ENCODE measurements around the gene DOHH. TPM values are rescaled to one million over a fixed set of nuclear protein-coding genes. Genes with fewer than 3 reads are reported as not detected.

DOHH gene
- total and polyA plus RNA-seq, 2 donors (not counting 3 experiments of a cell fraction or from before 2014, with no cell fraction given), result 8.7 to 15.2 TPM

DNA sequence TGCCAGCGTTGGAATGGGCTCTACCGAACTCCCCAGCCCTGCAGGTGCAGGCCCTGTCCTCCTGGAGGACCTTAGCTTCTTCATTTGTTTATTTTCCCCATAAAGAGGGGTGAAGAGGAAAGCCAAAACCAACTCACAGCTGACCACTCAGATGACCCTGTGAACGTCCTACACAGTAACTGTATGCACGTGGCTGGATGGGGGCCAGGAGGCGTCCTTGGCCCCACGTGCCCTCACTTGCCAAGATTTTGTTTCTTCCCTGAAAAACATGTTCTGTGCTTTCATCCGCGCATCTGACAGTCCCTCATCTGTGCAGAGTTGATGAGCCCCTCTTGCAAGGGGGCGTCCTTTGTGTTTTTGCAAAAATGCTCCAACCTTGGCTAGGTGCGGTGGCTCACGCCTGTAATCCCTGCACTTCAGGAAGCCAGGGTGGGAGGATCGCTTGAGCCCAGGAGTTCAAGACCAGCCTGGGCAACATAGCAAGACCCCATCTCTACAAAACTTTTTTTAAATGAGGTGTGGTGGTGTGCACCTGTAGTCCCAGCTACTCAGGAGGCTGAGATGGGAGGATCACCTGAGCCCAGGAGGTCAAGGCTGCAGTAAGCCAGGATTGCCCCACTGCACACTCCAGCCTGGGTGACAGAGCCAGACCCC lies 33.2 kb upstream of the DOHH start:
- dilution Hi-C loops (cut with MboI; ENCODE audit: extremely low pct_ligation_motif_present, low sequenced_read_pairs), result no loop called here
- H3K4me1 ChIP-seq (ENCODE audit: control insufficient read depth, extremely low read depth, insufficient read depth, low read length), result no peaks in the 10 kb centered on the region
- FAIRE-seq (no peak), DNase-seq (ENCODE audit: low read depth, low spot score) (no peak)
- peaks cover 9 to 46% of the 10 kb centered on the region in 2 experiments for H3K36me3 ChIP-seq (ENCODE audit: control insufficient read depth in 2 of 2, extremely low read depth in 1 of 2, insufficient read depth in 2 of 2, low read length in 2 of 2)
- no peak overlapping the region for H2AFZ ChIP-seq (ENCODE audit: low read depth, low read length)
- CTCF ChIA-PET, result no interaction called here
- H3K4me2 ChIP-seq (ENCODE audit: insufficient read depth, low read length), result no peak overlapping the region
- no peak overlapping the region for H3K27ac ChIP-seq (ENCODE audit: insufficient read depth, low read depth, low read length)
- H3K9me3 ChIP-seq (replicated peaks; ENCODE audit: control insufficient read depth, insufficient read depth, low read length), result no peaks in the 10 kb centered on the region
- POLR2A ChIA-PET, result no interaction called here
- no peak overlapping the region for H3K4me3 ChIP-seq (replicated peaks in 1 of 3; ENCODE audit: insufficient read depth in 1 of 3, low read depth in 1 of 3, low read length in 3 of 3)
- H3K9ac ChIP-seq (replicated peaks; ENCODE audit: extremely low read depth, insufficient read depth, low read length), result no peak overlapping the region
- H3K27me3 ChIP-seq (ENCODE audit: control insufficient read depth in 2 of 2, insufficient read depth in 2 of 2, low read length in 2 of 2), result no peaks in the 10 kb centered on the region
- no TSS peak for BruUV-seq (replicated peaks)
- intact Hi-C loops (cut with micrococcal nuclease), result no loop called here
- no peaks in the 10 kb centered on the region for H4K20me1 ChIP-seq (replicated peaks; ENCODE audit: control insufficient read depth, extremely low read depth, insufficient read depth, low read length)
- TF ChIP-seq MYC (IDR thresholded peaks at IDR 0.05; ENCODE audit: low read depth, low read length) (no peak), POLR2A (IDR thresholded peaks at IDR 0.05; ENCODE audit: low read depth, low read length) (no peak), GATA2 (IDR thresholded peaks at IDR 0.05; ENCODE audit: insufficient read depth, insufficient read length, low read depth, low read length) (no peak), FOS (IDR thresholded peaks at IDR 0.05; ENCODE audit: borderline replicate concordance, insufficient read depth, low read length) (no peak), CTCF (IDR thresholded peaks at IDR 0.05; ENCODE audit: extremely low read depth in 1 of 2, insufficient read depth in 1 of 2, low read depth in 1 of 2, low read length in 2 of 2) (no peak), JUN (IDR thresholded peaks at IDR 0.05; ENCODE audit: borderline replicate concordance, insufficient read depth, insufficient read length, low read depth) (no peak), MAX (IDR thresholded peaks at IDR 0.05; ENCODE audit: insufficient read depth, insufficient read length) (no peak), POLR2AphosphoS5 (IDR thresholded peaks at IDR 0.05; ENCODE audit: insufficient read depth, low read depth, low read length) (no peak), EZH2 (IDR thresholded peaks at IDR 0.05; ENCODE audit: borderline replicate concordance, low read depth, low read length, severe bottlenecking) (no peak)
- no peaks in the 10 kb centered on the region for H3K9me1 ChIP-seq (replicated peaks; ENCODE audit: control insufficient read depth, extremely low read depth, insufficient read depth, low read length)
- H3K79me2 ChIP-seq (ENCODE audit: control insufficient read depth, insufficient read depth, low read length), result no peaks in the 10 kb centered on the region

Data from endothelial cell of umbilical vein (primary cell).